Activated CD8-positive, alpha-beta memory T cell treated with anti-CD3 and anti-CD28 coated beads for 36 hours (primary cell): ENCODE results near the gene TBCE. TPM values are rescaled to one million over a fixed set of nuclear protein-coding genes. Genes with fewer than 3 reads are reported as not detected.

Experiments
- CTCF ChIA-PET: fragments of 350-600 bp; sonication (Branson Sonifier 250); formaldehyde crosslinking; loops from one replicate; lab custom pipeline; 2021; ENCODE audit warnings: antibody characterized with exemption; lab: Charles Lee
- POLR2A ChIA-PET: fragments of 350-600 bp; sonication (Branson Sonifier 250); formaldehyde crosslinking; loops from one replicate; lab custom pipeline; 2021; ENCODE audit warnings: antibody characterized with exemption; lab: Charles Lee
- total RNA-seq, 2 experiments: library from RNA; stranded (reverse); gene quantifications; one replicate each; pipeline ENCODE4 v1.2.3, GENCODE V29; 2021

TBCE gene
- total RNA-seq, 2 experiments from 2014 or later = 25.8 to 33.0 TPM

DNA sequence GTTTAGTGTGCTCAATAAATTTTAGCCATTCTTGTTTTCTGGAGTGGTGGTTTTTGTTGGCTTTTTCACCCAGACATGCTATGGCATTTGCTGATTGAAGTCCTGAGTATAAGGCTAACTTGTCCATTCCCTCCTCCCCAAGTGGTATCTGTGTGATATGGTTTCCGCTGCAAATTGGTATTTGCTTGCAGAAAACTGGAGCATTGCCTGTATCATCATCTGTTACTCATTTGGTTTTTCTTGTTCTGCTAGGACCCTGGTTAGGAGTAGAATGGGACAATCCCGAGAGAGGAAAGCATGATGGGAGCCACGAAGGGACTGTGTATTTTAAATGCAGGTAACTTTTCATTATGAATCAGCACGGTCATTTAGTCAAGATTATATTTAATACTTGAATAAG, 34.0 kb downstream of the TBCE start:
- ChIA-PET POLR2A (no interaction called here), CTCF (no interaction called here)

- ChIA-PET POLR2A (no interaction called here), CTCF (no interaction called here)
Observed at GRCh38 chr1:235402457-235403200, 35.4 kb downstream of the TBCE start.

DNA sequence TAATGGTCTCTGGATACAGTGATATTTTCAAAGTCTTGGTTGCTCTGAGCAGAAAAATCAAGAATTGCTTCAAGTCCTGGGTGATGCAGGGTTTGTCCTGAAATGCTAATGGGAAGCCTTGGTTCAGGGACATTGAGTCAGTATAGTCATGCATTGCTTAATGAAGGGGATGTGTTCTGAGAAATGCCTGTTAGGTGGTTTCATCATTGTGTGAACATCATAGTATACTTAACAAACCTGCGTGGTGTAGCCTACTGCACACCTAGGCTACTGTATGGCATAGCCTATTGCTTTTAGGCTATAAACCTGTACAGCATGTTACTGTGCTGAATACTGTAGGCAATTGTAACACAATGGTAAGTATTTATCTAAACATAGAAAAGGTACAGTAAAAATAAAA, 36.4 kb downstream of the TBCE start:
- ChIA-PET CTCF (interaction anchor here (1.1 kb wide), 1 partner anchor 13 kb away, joined by 3 read pairs; no protein-coding TSS in a partner anchor), POLR2A (no interaction called here)

GRCh38 chr1:235404190-235404589, 37.0 kb downstream of the TBCE start:
- ChIA-PET POLR2A (no interaction called here), CTCF (interaction anchor here (0.7 to 1.1 kb wide), 2 partner anchors 13 to 93 kb away, joined by 3 read pairs; no protein-coding TSS in a partner anchor)

DNA sequence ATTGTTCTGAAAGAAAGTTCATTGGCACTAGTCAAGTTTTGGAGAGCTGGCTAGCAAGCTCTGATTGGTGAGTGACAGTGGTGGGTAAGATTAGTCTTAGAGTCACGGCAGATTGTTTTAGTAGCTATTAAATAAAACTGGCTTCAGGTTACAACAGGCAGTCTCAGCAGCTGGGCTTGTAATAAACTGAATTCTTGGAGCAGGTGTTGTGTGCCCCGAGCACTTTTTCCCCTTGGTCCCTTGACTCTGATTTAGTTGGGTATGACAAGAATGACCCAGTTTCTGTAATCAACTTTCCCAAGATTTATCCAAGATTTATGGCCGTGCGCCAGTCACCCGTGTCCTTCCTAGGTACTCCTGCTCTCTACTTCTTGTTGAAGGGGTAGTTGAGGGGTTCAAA, 40.2 kb downstream of the TBCE start:
- POLR2A ChIA-PET = no interaction called here
- CTCF ChIA-PET = interaction anchor here (0.7 kb wide), 1 partner anchor 8 kb away, joined by 3 read pairs; no protein-coding TSS in a partner anchor

DNA sequence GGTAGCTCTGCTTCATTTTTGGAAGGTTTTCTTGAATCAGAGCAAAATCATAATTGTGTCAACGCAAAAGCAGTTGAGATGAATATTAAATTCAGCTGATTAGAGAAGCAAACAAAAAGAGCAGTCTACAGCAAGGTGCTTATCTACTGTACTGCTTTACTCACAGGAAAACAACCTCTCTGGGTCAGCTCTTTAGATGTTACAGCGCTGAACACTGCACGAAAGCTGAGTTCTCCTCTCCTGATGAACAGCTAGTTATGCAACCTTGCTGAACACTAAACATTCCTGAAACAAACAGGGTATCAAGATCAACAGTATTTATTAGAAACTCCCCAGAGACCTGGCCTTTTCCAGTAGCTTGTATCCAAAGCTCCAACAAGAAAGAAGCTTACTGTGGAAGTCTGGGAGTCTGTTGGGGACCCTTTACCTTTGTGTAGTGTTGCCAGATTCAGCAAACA, 41.3 kb downstream of the TBCE start:
- CTCF ChIA-PET = no interaction called here
- POLR2A ChIA-PET = interaction anchor here (0.6 kb wide), 1 partner anchor 132 kb away, joined by 4 read pairs; no protein-coding TSS in a partner anchor

DNA sequence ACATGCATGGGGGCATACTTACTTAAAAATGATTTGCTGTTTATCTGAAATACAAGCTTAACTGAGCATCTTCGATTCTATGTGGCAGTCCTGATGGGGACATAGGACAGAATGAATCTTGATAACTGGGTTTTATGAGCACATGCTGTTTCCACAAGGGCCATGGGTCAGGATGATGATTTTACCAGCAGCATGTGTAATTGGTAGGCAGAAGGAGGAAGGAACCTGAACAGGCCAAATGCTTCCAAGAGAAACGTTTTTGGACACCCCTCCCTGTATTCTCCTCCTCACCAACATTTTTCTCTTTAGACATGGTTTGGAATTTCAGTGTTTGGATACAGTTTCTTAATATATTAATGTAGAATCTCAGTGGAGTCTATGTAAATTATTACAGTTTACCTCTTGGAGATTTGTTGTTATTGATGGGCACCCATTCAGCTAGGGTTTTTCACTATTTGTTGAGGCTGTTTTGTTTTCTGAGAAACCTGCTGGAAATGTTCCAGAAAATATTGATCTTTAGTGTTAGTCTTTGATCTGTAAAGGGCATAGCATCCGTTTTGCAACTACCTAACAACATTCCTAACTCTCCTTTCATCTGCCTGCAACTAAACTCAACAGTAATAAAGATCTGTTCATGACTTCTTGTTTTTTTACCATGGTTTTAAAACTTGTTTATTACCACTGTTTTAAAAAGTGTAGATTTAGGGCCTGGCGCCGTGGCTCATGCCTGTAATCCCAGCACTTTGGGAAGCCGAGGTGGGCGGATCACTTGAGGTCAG, 42.0 kb downstream of the TBCE start:
- POLR2A ChIA-PET = interaction anchor here (0.6 kb wide), 1 partner anchor 144 kb away, joined by 6 read pairs; no protein-coding TSS in a partner anchor

GRCh38 chr1:235410467-235410866, 43.2 kb downstream of the TBCE start:
- ChIA-PET CTCF (no interaction called here), POLR2A (no interaction called here)

More for the DNA sequence above, 42.0 kb downstream of the TBCE start:
- CTCF ChIA-PET = no interaction called here

DNA sequence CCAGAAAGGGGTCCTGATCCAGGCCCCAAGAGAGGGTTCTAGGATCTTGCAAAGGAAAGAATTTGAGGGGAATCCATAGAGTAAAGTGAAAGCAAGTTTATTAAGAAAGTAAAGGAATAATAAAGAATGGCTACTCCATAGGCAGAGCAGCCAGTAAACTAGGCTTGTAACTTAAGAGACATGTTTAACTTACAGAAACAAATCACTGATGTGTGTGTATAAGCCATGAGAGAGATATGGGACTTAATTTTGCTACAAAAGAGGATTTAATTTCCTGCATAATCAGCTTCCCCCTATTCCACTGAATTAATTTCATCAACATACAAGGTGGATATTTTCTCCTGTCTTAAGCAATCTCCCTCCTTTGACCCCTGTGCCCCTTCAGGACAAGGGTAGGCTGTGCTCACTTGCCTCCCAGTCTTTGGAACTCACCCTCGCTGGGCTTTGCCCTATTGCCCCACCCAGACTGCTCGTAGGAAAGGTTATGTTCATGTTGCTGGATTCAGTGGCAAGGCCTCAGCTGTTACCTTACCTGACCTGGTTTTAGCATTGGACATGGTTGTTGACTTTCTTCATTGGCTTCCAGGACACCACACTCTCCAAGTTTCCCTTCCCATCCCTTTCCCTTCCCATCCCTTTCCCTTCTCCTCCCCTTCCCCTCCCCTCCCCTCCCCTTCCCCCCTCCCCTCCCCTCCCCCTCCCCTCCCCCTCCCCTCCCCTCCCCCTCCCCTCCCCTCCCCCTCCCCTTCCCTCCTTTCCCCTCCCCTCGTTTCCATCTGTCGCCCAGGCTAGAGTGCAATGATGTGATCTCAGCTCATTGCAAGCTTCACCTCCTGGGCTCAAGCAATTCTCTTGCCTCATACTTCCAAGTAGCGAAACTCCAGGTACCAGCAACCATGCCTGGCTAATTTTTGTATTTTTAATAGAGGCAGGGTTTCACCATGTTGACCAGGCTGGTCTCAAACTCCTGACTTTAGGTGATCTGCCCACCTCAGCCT, 44.6 kb downstream of the TBCE start:
- CTCF ChIA-PET = no interaction called here
- POLR2A ChIA-PET = no interaction called here

- POLR2A ChIA-PET = no interaction called here
Observed at GRCh38 chr1:235415008-235415904, 48.0 kb downstream of the TBCE start.

DNA sequence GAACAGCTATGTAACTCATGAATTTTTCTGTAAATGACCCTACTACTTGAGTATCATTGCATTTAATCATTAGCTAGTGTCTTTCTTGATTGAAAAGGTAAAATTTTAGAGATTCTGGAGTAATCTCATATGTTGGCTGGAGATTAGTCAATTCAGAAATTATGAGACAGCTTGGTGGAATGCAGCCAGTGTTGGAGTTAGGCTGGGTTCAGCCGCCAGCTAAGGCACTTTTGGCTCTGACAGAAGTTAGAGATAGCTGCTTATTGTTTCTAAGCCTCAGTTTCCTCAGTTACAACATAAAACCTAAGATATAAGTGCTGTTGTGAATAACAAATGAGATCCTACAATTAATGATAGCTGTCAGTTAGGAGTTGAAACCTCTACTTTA, 49.4 kb downstream of the TBCE start:
- CTCF ChIA-PET = interaction anchor here (0.7 to 2.6 kb wide), 21 partner anchors 11 to 323 kb away, joined by 3 to 9 read pairs (median 3); partner anchors contain the start of gene B3GALNT2
- POLR2A ChIA-PET = interaction anchor here (0.7 kb wide), 2 partner anchors 17 to 263 kb away, joined by 4 to 10 read pairs; no protein-coding TSS in a partner anchor

More at GRCh38 chr1:235415008-235415904, 48.0 kb downstream of the TBCE start:
- CTCF ChIA-PET = interaction anchor here (0.5 to 2.6 kb wide), 17 partner anchors 8 to 311 kb away, joined by 3 to 9 read pairs (median 4); partner anchors contain the start of genes B3GALNT2 and RBM34

- ChIA-PET POLR2A (interaction anchor here (0.7 kb wide), 1 partner anchor 263 kb away, joined by 4 read pairs; no protein-coding TSS in a partner anchor), CTCF (interaction anchor here (0.7 to 2.6 kb wide), 20 partner anchors 10 to 324 kb away, joined by 3 to 9 read pairs (median 3); partner anchors contain the start of gene B3GALNT2)
Observed at GRCh38 chr1:235417086-235417697, 50.0 kb downstream of the TBCE start.

DNA sequence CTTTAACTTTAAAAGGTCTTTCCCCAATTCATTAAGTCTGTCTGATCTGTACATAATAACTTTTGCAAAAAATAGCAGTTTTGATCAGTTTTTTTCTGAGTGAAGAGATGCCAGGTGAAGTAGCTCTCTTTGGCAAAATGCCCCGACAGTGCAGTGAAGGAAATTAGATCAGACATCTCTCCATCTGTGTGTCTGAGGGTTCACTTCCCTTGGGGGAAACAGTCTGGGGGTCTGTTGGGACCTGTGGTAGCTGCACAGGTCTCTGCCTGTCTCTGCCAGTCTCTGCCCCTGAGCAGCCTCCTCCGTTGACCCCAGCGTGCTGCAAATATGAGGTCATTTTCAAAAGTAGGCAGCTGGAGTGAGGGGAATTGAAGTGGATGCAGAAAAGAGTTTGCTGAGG, 54.5 kb downstream of the TBCE start:
- CTCF ChIA-PET = no interaction called here
- POLR2A ChIA-PET = no interaction called here

DNA sequence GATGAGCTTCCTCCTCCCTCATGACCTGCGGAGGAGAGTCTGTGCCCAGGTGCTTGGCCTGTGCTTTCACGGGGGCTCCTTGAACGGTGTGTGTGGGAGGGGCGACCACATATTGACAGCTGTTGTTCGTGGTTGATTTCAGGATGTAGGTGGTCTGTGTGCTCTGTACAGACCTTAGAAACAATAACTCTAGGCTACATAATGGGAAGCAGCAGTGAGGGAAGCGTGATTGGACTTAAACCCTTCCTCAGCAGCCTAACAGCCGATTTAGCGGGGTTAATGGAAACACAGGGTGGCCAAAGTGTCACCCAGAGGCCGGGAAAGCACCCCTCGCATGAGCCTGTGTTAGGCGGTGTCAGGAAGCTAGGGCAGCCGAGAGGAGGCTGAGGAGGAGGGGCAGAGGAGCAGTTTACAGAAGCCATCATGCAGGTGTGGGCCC, 56.0 kb downstream of the TBCE start:
- ChIA-PET CTCF (interaction anchor here (0.6 kb wide), 1 partner anchor 11 kb away, joined by 5 read pairs; no protein-coding TSS in a partner anchor), POLR2A (interaction anchor here (0.9 kb wide), 1 partner anchor 81 kb away, joined by 3 read pairs; the partner anchor contains the start of gene B3GALNT2)

GRCh38 chr1:235424092-235424491, 56.9 kb downstream of the TBCE start:
- POLR2A ChIA-PET = interaction anchor here (0.6 kb wide), 3 partner anchors 129 to 350 kb away, joined by 3 to 5 read pairs (median 4); no protein-coding TSS in a partner anchor
- CTCF ChIA-PET = no interaction called here

DNA sequence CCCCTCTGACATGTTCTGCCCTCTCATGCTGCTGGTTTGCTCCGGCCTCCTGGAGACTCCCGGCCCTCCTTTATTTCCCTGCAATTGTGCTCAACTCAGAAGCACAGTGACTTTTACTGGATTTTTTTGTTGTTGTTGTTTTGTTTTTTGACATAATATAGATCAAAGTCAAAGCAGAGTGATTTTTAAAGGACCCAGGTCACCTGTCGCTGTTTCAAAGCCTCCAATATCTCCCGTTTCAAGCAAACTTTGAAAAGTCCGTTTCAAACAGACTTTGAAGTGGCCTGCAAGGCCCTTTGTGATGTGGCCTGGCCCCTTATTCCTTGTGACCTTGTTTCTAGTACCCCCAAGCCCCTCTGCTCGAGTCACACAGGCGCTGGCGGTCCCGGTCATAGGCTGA, 58.1 kb downstream of the TBCE start:
- ChIA-PET CTCF (no interaction called here), POLR2A (no interaction called here)

- ChIA-PET CTCF (no interaction called here), POLR2A (no interaction called here)
Observed at GRCh38 chr1:235426143-235426542, 58.9 kb downstream of the TBCE start.
